ENCODE results near the gene DNAH12.
"Not testable (repeated sequence)": the region's sequence is repeated elsewhere in the genome, so short reads cannot be mapped to it uniquely, and the experiment has no call there.

The DNAH12 gene

GRCh38 chr3:57409471-57409870 lies 134.7 kb downstream of the DNAH12 start:
- DNase-seq: no peak

GRCh38 chr3:57402675-57403074 lies 141.5 kb downstream of the DNAH12 start:
- no peak for DNase-seq

DNA sequence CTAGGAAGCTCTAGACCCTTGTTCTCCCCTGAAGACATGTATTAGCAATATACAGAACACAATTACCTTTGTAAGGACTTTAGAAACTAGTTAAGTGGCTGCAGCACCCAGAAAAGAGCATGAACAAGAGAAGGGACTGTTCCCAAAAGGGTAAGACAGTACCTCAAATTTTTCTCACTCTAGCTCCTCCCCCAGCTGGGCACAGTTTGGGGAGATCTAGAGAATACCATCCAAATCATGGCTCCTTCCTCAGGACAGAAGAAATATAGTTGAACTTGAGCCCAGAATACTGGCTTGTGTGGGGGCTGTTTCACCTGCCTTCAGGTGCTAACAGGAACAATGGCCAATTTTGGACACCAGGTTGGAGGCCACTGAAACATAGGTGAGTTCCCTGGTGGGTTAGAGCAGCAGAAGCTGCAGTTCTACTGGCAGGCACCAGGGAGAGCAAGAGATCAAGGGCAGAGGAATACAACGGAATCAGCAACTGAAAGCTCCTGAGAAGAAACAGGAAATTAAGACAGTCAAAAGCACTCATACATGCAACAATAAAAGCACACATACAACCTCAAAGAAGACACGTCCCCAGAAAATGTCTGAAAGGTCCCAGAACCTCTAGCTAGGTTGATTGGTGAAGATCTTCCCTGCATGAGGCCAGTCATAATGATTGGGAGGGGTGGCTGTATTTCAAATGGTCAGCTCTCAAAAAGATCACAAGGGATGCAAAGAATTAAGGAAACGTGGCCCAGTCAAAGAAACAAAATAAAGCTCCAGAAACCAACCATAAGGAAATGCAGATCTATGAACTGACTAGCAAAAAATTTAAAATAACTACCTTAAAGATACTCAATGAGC lies 146.7 kb downstream of the DNAH12 start:
- no peak for DNase-seq

DNA sequence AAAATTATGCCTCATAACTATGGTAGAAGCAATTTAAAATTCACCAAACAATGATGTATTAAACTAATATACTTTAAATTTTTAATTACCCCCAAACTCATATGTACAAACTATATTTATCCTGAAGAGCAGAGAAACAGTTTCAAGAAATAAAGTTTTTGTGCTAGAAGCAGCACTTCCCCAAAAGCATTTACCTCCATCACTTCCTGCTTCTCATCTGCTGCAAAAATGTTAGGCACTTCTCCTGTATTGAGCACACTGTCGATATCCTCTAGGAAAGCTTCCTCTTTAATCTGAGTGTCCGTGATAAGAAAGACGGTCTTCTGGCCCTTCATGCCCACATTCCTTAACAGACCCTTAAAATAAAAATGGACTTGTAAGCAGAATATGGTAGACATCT lies 150.2 kb downstream of the DNAH12 start:
- no peak for DNase-seq

DNA sequence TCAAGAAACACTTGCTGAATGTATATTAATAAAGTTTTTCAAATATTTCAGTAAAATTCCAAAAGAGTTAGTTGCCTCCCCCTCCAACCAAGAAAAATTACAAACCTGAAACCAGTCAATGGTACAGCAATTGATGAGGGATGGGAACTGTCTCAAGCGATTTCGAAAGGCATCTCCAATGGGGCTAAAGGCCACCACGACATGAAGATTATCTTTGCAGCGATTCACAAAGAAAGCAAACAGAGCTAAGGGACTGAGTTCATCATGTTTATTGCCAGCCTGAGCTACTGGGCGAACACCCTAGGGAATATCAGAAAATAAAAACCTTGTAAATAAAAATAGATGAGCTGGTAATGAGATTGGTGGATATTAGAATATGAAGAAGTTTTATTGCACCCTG lies 152.4 kb downstream of the DNAH12 start:
- no peak for DNase-seq

GRCh38 chr3:57389271-57389670 lies 154.9 kb downstream of the DNAH12 start:
- no peak for DNase-seq

- no peak for DNase-seq
These were observed 157.8 kb downstream of the DNAH12 start for GRCh38 chr3:57386307-57386706.

GRCh38 chr3:57385498-57385897 lies 158.6 kb downstream of the DNAH12 start:
- no peak for DNase-seq

- no peak for DNase-seq
These were observed 160.3 kb downstream of the DNAH12 start for GRCh38 chr3:57383838-57384237.

GRCh38 chr3:57383406-57383805 lies 160.7 kb downstream of the DNAH12 start:
- DNase-seq: no peak

- DNase-seq: no peak
These were observed 161.2 kb downstream of the DNAH12 start for GRCh38 chr3:57382933-57383332.

- DNase-seq: no peak
These were observed 173.8 kb downstream of the DNAH12 start for GRCh38 chr3:57370341-57370740.

DNA sequence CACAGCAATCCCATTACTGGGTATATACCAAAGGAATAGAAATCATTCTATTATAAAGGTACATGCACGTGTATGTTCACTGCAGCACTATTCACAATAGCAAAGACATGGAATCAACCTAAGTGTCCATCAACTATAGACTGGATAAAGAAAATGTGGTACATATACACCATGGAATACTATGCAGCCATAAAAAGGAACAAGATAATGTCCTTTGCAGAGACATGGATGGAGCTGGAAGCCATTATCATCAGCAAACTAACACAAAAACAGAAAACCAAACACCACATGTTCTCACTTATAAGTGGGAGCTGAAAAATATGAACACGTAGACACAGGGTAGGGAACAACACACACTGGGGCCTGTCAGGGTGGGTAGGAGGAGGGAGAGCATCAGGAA lies 179.1 kb downstream of the DNAH12 start:
- not testable (repeated sequence) for DNase-seq

DNA sequence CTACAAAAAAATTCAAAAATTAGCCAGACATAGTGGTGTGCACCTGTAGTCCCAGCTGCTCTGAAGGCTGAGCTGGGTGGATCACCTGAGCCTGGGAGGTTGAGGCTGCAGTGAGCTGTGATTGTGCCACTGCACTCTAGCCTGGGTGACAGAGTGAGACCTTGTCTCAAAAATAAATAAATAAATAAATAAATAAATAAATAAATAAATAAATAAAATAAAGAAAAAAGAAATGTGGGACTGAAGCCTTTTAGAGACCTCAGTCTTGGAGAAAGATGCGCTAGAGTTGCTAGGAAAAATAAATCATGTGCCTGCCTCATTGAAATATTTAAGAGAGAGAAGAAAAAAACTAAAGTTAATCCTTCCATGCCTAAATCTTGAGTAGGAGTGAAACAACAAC lies 187.9 kb downstream of the DNAH12 start:
- not testable (repeated sequence) for DNase-seq

DNA sequence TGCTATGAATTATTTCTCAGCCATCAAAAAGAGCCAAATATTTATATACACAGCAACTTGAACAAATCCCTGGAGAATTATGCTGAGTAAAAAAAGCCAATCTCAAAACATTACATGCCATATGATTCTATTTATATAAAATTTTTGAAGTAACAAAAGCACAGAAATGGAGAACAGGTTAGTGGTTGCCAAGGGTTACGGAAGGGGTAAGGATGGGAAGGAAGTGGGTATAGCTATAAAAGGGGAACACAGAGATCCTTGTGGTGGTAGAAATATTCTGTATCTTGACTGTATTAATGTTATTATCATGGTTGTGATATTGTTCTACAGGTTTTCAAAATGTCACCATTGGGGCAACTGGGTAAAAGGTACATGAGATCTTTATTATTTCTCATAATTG lies 189.4 kb downstream of the DNAH12 start:
- no peak for DNase-seq

DNA sequence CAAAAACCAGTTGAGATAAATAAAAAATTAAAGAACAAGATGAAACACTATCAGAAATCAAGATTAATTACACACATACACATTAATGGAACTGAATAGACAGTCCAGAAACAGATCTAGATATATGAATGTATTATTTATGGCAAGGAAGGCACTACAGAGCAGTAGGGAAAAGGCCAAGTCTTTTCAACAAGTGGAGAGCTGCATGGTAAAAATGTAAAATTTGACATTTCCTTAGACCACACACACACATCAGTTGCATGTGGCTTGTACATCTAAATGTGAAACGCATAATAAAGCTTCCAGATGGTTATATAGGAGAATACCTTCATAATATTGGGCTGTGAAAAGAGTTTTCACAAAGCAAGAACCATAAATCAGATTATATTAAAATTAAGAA lies 193.9 kb downstream of the DNAH12 start:
- no peak for DNase-seq

GRCh38 chr3:57339071-57339642 lies 205.0 kb downstream of the DNAH12 start:
- not testable (repeated sequence) for DNase-seq

- not testable (repeated sequence) for DNase-seq
These were observed 205.7 kb downstream of the DNAH12 start for GRCh38 chr3:57338272-57339070.

GRCh38 chr3:57335283-57335938 lies 208.7 kb downstream of the DNAH12 start:
- DNase-seq: no peak

DNA sequence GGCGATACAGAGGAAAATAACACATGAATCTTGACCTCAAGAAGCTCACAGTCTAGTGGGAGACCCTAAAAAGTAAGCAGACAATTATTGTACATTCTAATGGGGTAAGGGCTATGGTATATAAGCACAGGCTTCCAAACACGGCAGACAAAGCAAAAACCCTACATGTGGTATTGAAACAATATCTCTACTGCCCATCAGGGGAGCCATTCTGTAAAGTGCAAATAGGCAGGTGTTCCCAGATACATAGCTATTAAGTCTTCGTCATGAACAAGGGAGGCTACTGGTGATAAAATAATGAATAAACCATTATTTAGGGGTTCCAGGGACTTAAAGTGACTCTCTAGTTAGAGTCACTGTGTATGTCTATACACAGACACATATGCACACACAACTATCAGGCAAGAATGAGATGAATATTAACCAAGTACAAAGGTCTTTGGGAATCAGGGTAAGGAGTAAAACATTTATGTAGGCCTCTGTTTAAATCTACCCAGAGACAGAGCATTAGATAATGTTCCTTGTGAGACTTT lies 213.0 kb downstream of the DNAH12 start:
- no peak for DNase-seq

DNA sequence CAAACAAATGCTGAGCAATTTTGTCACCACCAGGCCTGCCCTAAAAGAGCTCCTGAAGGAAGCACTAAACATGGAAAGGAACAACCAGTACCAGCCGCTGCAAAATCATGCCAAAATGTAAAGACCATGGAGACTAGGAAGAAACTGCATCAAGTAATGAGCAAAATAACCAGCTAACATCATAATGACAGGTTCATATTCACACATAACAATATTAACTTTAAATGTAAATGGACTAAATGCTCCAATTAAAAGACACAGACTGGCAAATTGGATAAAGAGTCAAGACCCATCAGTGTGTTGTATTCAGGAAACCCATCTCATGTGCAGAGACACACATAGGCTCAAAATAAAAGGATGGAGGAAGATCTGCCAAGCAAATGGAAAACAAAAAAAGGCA lies 217.6 kb downstream of the DNAH12 start:
- not testable (repeated sequence) for DNase-seq

GRCh38 chr3:57314204-57314603 lies 229.9 kb downstream of the DNAH12 start:
- no peak for DNase-seq

GRCh38 chr3:57309769-57310360 lies 234.3 kb downstream of the DNAH12 start:
- no peak for DNase-seq
